CD4-positive, alpha-beta memory T cell (primary cell): ENCODE measurements around the gene WSCD2. TPM values are rescaled to one million over a fixed set of nuclear protein-coding genes. Genes with fewer than 3 reads are reported as not detected.

Experiments used
- CTCF ChIA-PET: fragments of 350-600 bp; sonication (Branson Sonifier 250); formaldehyde crosslinking; loops from one replicate; lab custom pipeline; 2021; ENCODE audit warnings: inconsistent platforms; ENCODE audit not compliant: partially characterized antibody; lab: Charles Lee
- POLR2A ChIA-PET: fragments of 350-600 bp; sonication (Branson Sonifier 250); formaldehyde crosslinking; loops from one replicate; lab custom pipeline; 2021; ENCODE audit not compliant: partially characterized antibody; lab: Charles Lee
- DNase-seq, 5 donors: peaks; one replicate each; pipeline versions ENCODE4 v3.0.0 to v3.0.0-alpha.2; 2020 to 2022; ENCODE audit warnings: mixed read lengths in 1 of 5
- H3K27ac ChIP-seq: one replicate; pipeline ENCODE4 v1.7.0; 2013; ENCODE audit warnings: low read depth, low read length
- H3K27me3 ChIP-seq: 2 replicates; pipeline ENCODE4 v1.7.0; 2013; ENCODE audit warnings: mild to moderate bottlenecking, low read length, moderate library complexity; ENCODE audit not compliant: insufficient read depth
- H3K36me3 ChIP-seq: 2 replicates; pipeline ENCODE4 v1.7.0; 2013; ENCODE audit warnings: mild to moderate bottlenecking, low read length, moderate library complexity; ENCODE audit not compliant: insufficient read depth
- H3K4me1 ChIP-seq: 2 replicates; pipeline ENCODE4 v1.7.0; 2013; ENCODE audit warnings: mild to moderate bottlenecking, low read length, moderate library complexity; ENCODE audit not compliant: insufficient read depth
- H3K4me3 ChIP-seq, 2 donors: one replicate each; pipeline ENCODE4 v1.7.0; 2013; ENCODE audit warnings: low read length in 2 of 2, mild to moderate bottlenecking in 1 of 2
- H3K9me3 ChIP-seq, 2 donors: one replicate each; pipeline ENCODE4 v1.7.0; 2013; ENCODE audit warnings: low read length in 2 of 2, control low read depth in 1 of 2; ENCODE audit not compliant: control insufficient read depth in 1 of 2
- H3K27ac Mint-ChIP-seq, 7 donors: one replicate each; pipeline ENCODE4 v1.8.0; 2020 to 2021; ENCODE audit warnings: mixed read lengths in 7 of 7, mild to moderate bottlenecking in 6 of 7, inconsistent platforms in 3 of 7, moderate library complexity in 3 of 7
- H3K27me3 Mint-ChIP-seq, 2 donors: one replicate each; pipeline ENCODE4 v1.8.0; 2020 to 2021; ENCODE audit warnings: mixed read lengths in 2 of 2
- H3K36me3 Mint-ChIP-seq, 2 donors: one replicate each; pipeline ENCODE4 v1.8.0; 2020 to 2021; ENCODE audit warnings: mixed read lengths in 2 of 2, inconsistent platforms in 1 of 2, mild to moderate bottlenecking in 1 of 2
- H3K4me1 Mint-ChIP-seq, 4 donors: one replicate each; pipeline ENCODE4 v1.8.0; 2020 to 2021; ENCODE audit warnings: mixed read lengths in 4 of 4, mild to moderate bottlenecking in 1 of 4
- H3K4me3 Mint-ChIP-seq, 8 donors: one replicate each; pipeline ENCODE4 v1.8.0; 2020 to 2021; ENCODE audit warnings: mixed read lengths in 8 of 8, mild to moderate bottlenecking in 7 of 8, moderate library complexity in 6 of 8, inconsistent platforms in 3 of 8
- H3K9me3 Mint-ChIP-seq, 8 donors: one replicate each; pipeline ENCODE4 v1.8.0; 2020 to 2021; ENCODE audit warnings: mixed read lengths in 8 of 8, mild to moderate bottlenecking in 5 of 8, inconsistent platforms in 3 of 8, moderate library complexity in 1 of 8
- intact Hi-C: fragments of 100-400 bp; cut with micrococcal nuclease; formaldehyde crosslinking; loops from one replicate; pipeline ENCODE4 v1.15.1; 2023
- polyA plus RNA-seq, 2 donors: library from polyadenylated mRNA; unstranded; fragments of 300-500 nt; fragmentation: Illumina TruSeq; gene quantifications; one replicate each; pipeline ENCODE4 v1.2.3, GENCODE V29; 2021
- total RNA-seq, 2 experiments: library from RNA; stranded (reverse); gene quantifications; one replicate each; pipeline ENCODE4 v1.2.3, GENCODE V29; 2021

The WSCD2 gene
- total RNA-seq (not detected), polyA plus RNA-seq (not detected)

DNA sequence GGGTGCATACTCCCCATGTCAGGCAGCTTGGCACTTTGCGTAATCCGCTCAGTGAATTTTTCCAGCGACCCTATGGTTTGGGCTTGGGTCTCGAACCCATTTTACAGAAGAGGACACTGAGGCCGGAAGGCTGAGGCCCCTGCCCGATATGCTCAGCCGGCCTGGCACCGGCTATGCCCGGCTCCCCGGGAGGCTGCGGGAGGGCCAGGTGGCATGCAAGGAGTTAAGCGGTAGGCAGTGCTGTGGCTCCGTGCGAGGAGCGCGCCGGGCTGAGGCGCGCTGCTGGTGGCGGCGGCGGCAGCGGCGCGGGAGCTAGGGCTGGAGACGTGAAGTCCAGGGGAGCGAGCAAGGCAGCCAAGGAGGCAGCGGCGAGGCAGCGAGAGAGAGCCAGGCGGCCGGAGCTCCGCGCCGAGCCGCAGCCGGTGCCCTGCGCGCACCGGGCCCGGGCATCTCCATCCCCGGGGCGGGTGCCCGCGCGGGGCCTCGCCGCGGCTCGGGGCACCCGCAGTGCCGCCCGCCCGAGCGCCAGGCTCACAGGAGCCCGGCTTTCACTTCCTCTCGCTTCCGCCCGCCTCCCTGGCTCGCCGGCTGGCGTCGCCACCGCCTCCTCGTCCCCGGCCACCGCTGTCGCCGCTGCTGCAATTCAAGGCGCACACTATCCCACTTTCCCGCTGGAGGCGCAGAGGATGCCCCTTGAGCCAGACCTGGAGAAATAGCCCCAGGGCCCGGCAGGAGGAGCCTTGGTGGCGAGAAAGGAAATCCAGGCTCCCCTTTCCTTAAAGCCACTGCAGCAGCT is at the start of gene WSCD2:
WSCD2 (plus strand) TSS at position 272 of the 796 bp plus-strand sequence. CDS start 66,545 bp downstream, outside the sequence.
- H3K27me3 Mint-ChIP-seq = peaks cover 34 to 37% of the 10 kb centered on the region in 2 donors
- Histone ChIP-seq H3K4me1 (no peaks in the 10 kb centered on the region), H3K9me3 (no peaks in the 10 kb centered on the region), H3K4me3 (no peak within 1 kb of the TSS), H3K36me3 (no peaks in the 10 kb centered on the region), H3K27me3 (peaks cover 10% of the 10 kb centered on the region), H3K27ac (no peak within 1 kb of the TSS)
- no peaks in the 10 kb centered on the region for H3K36me3 Mint-ChIP-seq
- POLR2A ChIA-PET = no interaction called here
- H3K4me3 Mint-ChIP-seq = peak within 1 kb of the TSS in 6 of 8 donors; percentile 27 to 68 (median 54)
- CTCF ChIA-PET = no interaction called here
- H3K27ac Mint-ChIP-seq = no peak within 1 kb of the TSS
- DNase-seq = peak in 1 of 5 donors; percentile 0
- intact Hi-C loops = no loop called here
- peaks cover 0 to 11% (median 2%) of the 10 kb centered on the region in 8 donors for H3K9me3 Mint-ChIP-seq
- H3K4me1 Mint-ChIP-seq = peaks cover 0 to 4% (median 2%) of the 10 kb centered on the region in 4 donors

GRCh38 chr12:108079721-108080120 is 49.4 kb upstream of the WSCD2 start:
- Histone ChIP-seq H3K27ac (no peak overlapping the region), H3K9me3 (no peaks in the 10 kb centered on the region), H3K27me3 (no peaks in the 10 kb centered on the region), H3K36me3 (no peaks in the 10 kb centered on the region), H3K4me1 (no peaks in the 10 kb centered on the region), H3K4me3 (no peak overlapping the region)
- ChIA-PET POLR2A (no interaction called here), CTCF (interaction anchor here (0.9 kb wide), 1 partner anchor 12 kb away, joined by 3 read pairs; no protein-coding TSS in a partner anchor)
- Mint-ChIP-seq H3K4me1 (peaks cover 0 to 1% (median 0%) of the 10 kb centered on the region in 4 donors), H3K36me3 (no peaks in the 10 kb centered on the region), H3K9me3 (peaks cover 0 to 18% (median 9%) of the 10 kb centered on the region in 8 donors), H3K4me3 (no peak overlapping the region), H3K27me3 (peaks cover 11 to 22% of the 10 kb centered on the region in 2 donors), H3K27ac (no peak overlapping the region)
- no peak for DNase-seq
- intact Hi-C loops = no loop called here

- CTCF ChIA-PET = no interaction called here
- peaks cover 0 to 24% (median 11%) of the 10 kb centered on the region in 8 donors for H3K9me3 Mint-ChIP-seq
- no peak for DNase-seq
These were observed 48.7 kb upstream of the WSCD2 start for GRCh38 chr12:108080363-108080762.

DNA sequence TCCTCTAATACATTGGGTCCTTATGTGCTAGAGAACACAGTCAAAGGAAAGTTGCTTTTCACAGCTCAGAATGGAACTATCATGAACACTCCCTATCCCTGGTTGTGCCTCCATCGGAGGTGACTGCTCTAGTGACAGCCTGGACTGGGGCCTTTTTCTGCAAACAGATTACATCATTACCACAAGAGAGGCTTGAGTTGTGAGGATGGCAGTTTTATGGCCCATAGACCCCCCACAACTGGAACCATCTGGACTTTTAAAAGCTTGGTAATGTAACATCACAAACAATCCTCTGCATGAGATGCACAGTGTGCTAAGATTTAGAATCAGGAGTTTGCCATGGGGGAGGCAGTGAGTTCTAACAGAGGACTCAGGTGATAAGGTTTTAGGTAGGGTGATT is 46.6 kb upstream of the WSCD2 start:
- Mint-ChIP-seq H3K36me3 (no peaks in the 10 kb centered on the region), H3K9me3 (peaks cover 0 to 33% (median 17%) of the 10 kb centered on the region in 8 donors), H3K4me3 (no peak overlapping the region), H3K27me3 (peaks cover 9 to 11% of the 10 kb centered on the region in 2 donors), H3K27ac (no peak overlapping the region), H3K4me1 (peaks cover 0 to 1% (median 0%) of the 10 kb centered on the region in 4 donors)
- POLR2A ChIA-PET = no interaction called here
- intact Hi-C loops = no loop called here
- Histone ChIP-seq H3K27ac (no peak overlapping the region), H3K27me3 (no peaks in the 10 kb centered on the region), H3K4me1 (no peaks in the 10 kb centered on the region), H3K36me3 (no peaks in the 10 kb centered on the region), H3K9me3 (no peaks in the 10 kb centered on the region), H3K4me3 (no peak overlapping the region)
- no peak for DNase-seq
- CTCF ChIA-PET = no interaction called here

More at GRCh38 chr12:108080363-108080762, 48.7 kb upstream of the WSCD2 start:
- H3K27me3 ChIP-seq = no peaks in the 10 kb centered on the region
- no peak overlapping the region for H3K27ac ChIP-seq
- POLR2A ChIA-PET = no interaction called here
- H3K4me1 Mint-ChIP-seq = peaks cover 0 to 1% (median 0%) of the 10 kb centered on the region in 4 donors
- no peaks in the 10 kb centered on the region for H3K36me3 ChIP-seq
- H3K4me1 ChIP-seq = no peaks in the 10 kb centered on the region
- H3K36me3 Mint-ChIP-seq = no peaks in the 10 kb centered on the region
- no peak overlapping the region for H3K4me3 Mint-ChIP-seq
- intact Hi-C loops = no loop called here
- H3K27ac Mint-ChIP-seq = no peak overlapping the region
- no peaks in the 10 kb centered on the region for H3K9me3 ChIP-seq
- no peak overlapping the region for H3K4me3 ChIP-seq
- peaks cover 11 to 20% of the 10 kb centered on the region in 2 donors for H3K27me3 Mint-ChIP-seq

DNA sequence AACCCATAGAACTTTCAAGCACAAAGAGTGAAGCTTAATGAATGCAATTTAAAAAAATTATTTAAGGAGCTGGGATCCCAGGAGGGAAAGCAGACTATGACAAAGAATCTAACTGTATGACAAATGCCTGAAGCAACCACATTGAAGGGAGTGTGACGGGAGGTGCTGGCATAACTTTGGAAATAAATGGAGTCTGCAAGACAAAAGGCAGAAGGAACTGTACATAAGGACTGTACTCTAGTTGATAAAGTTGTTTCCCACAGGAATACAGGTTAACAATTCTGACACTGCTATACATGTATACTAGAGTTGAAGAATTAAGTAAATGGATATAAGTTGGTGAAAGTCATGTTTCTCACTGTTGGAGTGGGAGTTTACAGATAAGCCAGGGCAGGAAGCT is 41.2 kb upstream of the WSCD2 start:
- no peaks in the 10 kb centered on the region for H3K36me3 ChIP-seq
- no peak overlapping the region for H3K27ac Mint-ChIP-seq
- peaks cover 3 to 40% (median 33%) of the 10 kb centered on the region in 8 donors for H3K9me3 Mint-ChIP-seq
- H3K4me1 ChIP-seq = no peaks in the 10 kb centered on the region
- no peak overlapping the region for H3K4me3 ChIP-seq
- no peak for DNase-seq
- H3K36me3 Mint-ChIP-seq = no peaks in the 10 kb centered on the region
- ChIA-PET CTCF (interaction anchor here (1.3 kb wide), 1 partner anchor 30 kb away, joined by 4 read pairs; no protein-coding TSS in a partner anchor), POLR2A (no interaction called here)
- H3K27me3 ChIP-seq = no peaks in the 10 kb centered on the region
- H3K27ac ChIP-seq = no peak overlapping the region
- intact Hi-C loops = no loop called here
- no peak overlapping the region for H3K4me3 Mint-ChIP-seq
- H3K4me1 Mint-ChIP-seq = peaks cover 0 to 1% (median 0%) of the 10 kb centered on the region in 4 donors
- no peaks in the 10 kb centered on the region for H3K9me3 ChIP-seq
- peaks cover 4 to 9% of the 10 kb centered on the region in 2 donors for H3K27me3 Mint-ChIP-seq

GRCh38 chr12:108090107-108090899 is 38.8 kb upstream of the WSCD2 start:
- Histone ChIP-seq H3K4me1 (no peaks in the 10 kb centered on the region), H3K36me3 (no peaks in the 10 kb centered on the region), H3K4me3 (no peak overlapping the region), H3K27me3 (no peaks in the 10 kb centered on the region), H3K9me3 (no peaks in the 10 kb centered on the region), H3K27ac (no peak overlapping the region)
- DNase-seq = no peak
- Mint-ChIP-seq H3K27me3 (peaks cover 5 to 11% of the 10 kb centered on the region in 2 donors), H3K4me3 (no peak overlapping the region), H3K27ac (no peak overlapping the region), H3K9me3 (peaks cover 2 to 27% (median 19%) of the 10 kb centered on the region in 8 donors), H3K4me1 (peaks cover 0 to 1% (median 0%) of the 10 kb centered on the region in 4 donors), H3K36me3 (no peaks in the 10 kb centered on the region)
- ChIA-PET POLR2A (no interaction called here), CTCF (no interaction called here)
- intact Hi-C loops = no loop called here
